ENCODE results near the gene PADI1.

DNA sequence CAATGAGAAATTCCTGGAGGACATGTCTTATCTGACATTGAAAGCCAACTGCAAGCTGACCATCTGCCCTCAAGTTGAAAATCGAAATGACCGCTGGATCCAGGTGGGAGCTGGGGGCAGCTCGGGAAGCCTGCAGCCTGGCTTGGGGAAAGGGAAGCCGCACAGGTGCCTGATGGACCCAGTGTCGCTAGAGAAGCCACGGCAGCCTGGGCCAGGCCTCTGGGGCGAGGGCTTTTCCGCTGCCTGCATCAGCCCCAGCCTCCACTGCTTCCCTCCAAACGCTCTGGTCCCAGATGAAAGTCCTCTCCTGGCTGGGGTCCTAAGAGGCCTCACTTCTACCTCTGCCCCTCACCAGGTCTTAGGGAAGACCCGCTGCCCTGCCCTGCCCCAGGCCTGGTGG, 25.2 kb downstream of the PADI1 start:
- TF ChIP-seq POLR2A (IDR thresholded peaks at IDR 0.05): no peak
- TF ChIP-seq, protein P1, sequence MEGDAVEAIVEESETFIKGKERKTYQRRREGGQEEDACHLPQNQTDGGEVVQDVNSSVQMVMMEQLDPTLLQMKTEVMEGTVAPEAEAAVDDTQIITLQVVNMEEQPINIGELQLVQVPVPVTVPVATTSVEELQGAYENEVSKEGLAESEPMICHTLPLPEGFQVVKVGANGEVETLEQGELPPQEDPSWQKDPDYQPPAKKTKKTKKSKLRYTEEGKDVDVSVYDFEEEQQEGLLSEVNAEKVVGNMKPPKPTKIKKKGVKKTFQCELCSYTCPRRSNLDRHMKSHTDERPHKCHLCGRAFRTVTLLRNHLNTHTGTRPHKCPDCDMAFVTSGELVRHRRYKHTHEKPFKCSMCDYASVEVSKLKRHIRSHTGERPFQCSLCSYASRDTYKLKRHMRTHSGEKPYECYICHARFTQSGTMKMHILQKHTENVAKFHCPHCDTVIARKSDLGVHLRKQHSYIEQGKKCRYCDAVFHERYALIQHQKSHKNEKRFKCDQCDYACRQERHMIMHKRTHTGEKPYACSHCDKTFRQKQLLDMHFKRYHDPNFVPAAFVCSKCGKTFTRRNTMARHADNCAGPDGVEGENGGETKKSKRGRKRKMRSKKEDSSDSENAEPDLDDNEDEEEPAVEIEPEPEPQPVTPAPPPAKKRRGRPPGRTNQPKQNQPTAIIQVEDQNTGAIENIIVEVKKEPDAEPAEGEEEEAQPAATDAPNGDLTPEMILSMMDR (IDR thresholded peaks at IDR 0.05): no peak
